Ishikawa (cell line): ENCODE measurements around the gene IMPG1.
A peak's percentile ranks its signal among the peaks of the same experiment; 100 is the strongest.

ENCODE experiments used
- CEBPB ChIP-seq: IDR thresholded peaks from 2 replicates; pipeline ENCODE4 v1.6.1; 2012
- CREB1 ChIP-seq: IDR thresholded peaks from 2 replicates; pipeline ENCODE4 v1.6.1; 2012; ENCODE audit warnings: low read depth
- EGR1 ChIP-seq: IDR thresholded peaks from 2 replicates; pipeline ENCODE4 v1.6.1; 2012
- EP300 ChIP-seq: IDR thresholded peaks from 2 replicates; pipeline ENCODE4 v1.6.1; 2012; ENCODE audit warnings: borderline replicate concordance
- FOXM1 ChIP-seq: IDR thresholded peaks from 2 replicates; pipeline ENCODE4 v1.6.1; 2012; ENCODE audit warnings: low read depth, borderline replicate concordance
- MAX ChIP-seq: IDR thresholded peaks from 2 replicates; pipeline ENCODE4 v1.6.1; 2012
- NFIC ChIP-seq: IDR thresholded peaks from 2 replicates; pipeline ENCODE4 v1.6.1; 2012
- RAD21 ChIP-seq: IDR thresholded peaks from 2 replicates; pipeline ENCODE4 v1.6.1; 2012; ENCODE audit warnings: low read depth
- REST ChIP-seq: IDR thresholded peaks from 2 replicates; pipeline ENCODE4 v1.6.1; 2012; ENCODE audit warnings: low read depth, mild to moderate bottlenecking
- TAF1 ChIP-seq: IDR thresholded peaks from 2 replicates; pipeline ENCODE4 v1.6.1; 2012; ENCODE audit warnings: low read depth, mild to moderate bottlenecking
- TCF12 ChIP-seq: IDR thresholded peaks from 2 replicates; pipeline ENCODE4 v1.6.1; 2012; ENCODE audit warnings: low read depth
- TEAD4 ChIP-seq: IDR thresholded peaks from 2 replicates; pipeline ENCODE4 v1.6.1; 2012
- USF1 ChIP-seq: IDR thresholded peaks from 2 replicates; pipeline ENCODE4 v1.6.1; 2012
- YY1 ChIP-seq: IDR thresholded peaks from 2 replicates; pipeline ENCODE4 v1.6.1; 2012; ENCODE audit warnings: low read depth
- ZBTB7A ChIP-seq: IDR thresholded peaks from 2 replicates; pipeline ENCODE4 v1.6.1; 2012; ENCODE audit warnings: low read depth

The IMPG1 gene

GRCh38 chr6:75941509-75941908 lies 131.0 kb downstream of the IMPG1 start:
- TF ChIP-seq EP300 (no peak), ZBTB7A (no peak), CREB1 (no peak), TAF1 (no peak), MAX (no peak), YY1 (no peak), REST (no peak), TCF12 (no peak), RAD21 (no peak), USF1 (no peak)

- no peak for TF ChIP-seq RAD21
- no peak for TF ChIP-seq MAX
- no peak for TF ChIP-seq EP300
- TF ChIP-seq ZBTB7A, result no peak
- TF ChIP-seq CEBPB, result no peak
- no peak for TF ChIP-seq TCF12
Observed at GRCh38 chr6:75940564-75940963, 131.9 kb downstream of the IMPG1 start.

- TF ChIP-seq TAF1, result no peak
- TF ChIP-seq MAX, result no peak
- TF ChIP-seq ZBTB7A, result no peak
Observed at GRCh38 chr6:75937846-75938245, 134.6 kb downstream of the IMPG1 start.

GRCh38 chr6:75936682-75937081 lies 135.8 kb downstream of the IMPG1 start:
- TF ChIP-seq FOXM1, result no peak
- no peak for TF ChIP-seq CEBPB
- TF ChIP-seq TCF12, result no peak
- no peak for TF ChIP-seq NFIC
- no peak for TF ChIP-seq TAF1
- TF ChIP-seq TEAD4, result no peak
- TF ChIP-seq EGR1, result no peak
- no peak for TF ChIP-seq RAD21
- TF ChIP-seq EP300, result no peak
- no peak for TF ChIP-seq ZBTB7A
- TF ChIP-seq USF1, result no peak
- TF ChIP-seq REST, result no peak
- no peak for TF ChIP-seq CREB1
- no peak for TF ChIP-seq YY1
- no peak for TF ChIP-seq MAX

GRCh38 chr6:75935473-75935793 lies 137.0 kb downstream of the IMPG1 start:
- TF ChIP-seq EP300, result no peak

GRCh38 chr6:75934643-75935472 lies 137.6 kb downstream of the IMPG1 start:
- TF ChIP-seq MAX, result peak; percentile 54; the same call in 1 of the 2 replicates
- peak; percentile 86 for TF ChIP-seq RAD21
- no peak for TF ChIP-seq FOXM1
- no peak for TF ChIP-seq CREB1
- TF ChIP-seq CEBPB, result no peak
- no peak for TF ChIP-seq REST
- TF ChIP-seq YY1, result no peak
- no peak for TF ChIP-seq TAF1
